Esophagus muscularis mucosa (tissue), 4 donors: ENCODE data around the gene PFKL.

Source experiments
- EP300 ChIP-seq: sonication (generic); formaldehyde crosslinking; IDR thresholded peaks from one replicate; pipeline ENCODE4 v1.6.1; 2017; ENCODE audit warnings: antibody characterized with exemption
- POLR2A ChIP-seq: fragments of 450-650 bp; IDR thresholded peaks from one replicate; pipeline ENCODE4 v1.6.1; 2017; ENCODE audit warnings: antibody characterized with exemption, moderate library complexity, mild to moderate bottlenecking, low read depth
- POLR2AphosphoS5 ChIP-seq, 2 donors: sonication (generic); formaldehyde crosslinking; IDR thresholded peaks; one replicate each; pipeline ENCODE4 v1.6.1; 2017; ENCODE audit warnings: antibody characterized with exemption in 2 of 2
- TF ChIP-seq, protein P1 (sequence below), 3 experiments: fragments of 200-600 bp in 2 of 3; fragments of 450-650 bp in 1 of 3; sonication (generic) in 2 of 3; IDR thresholded peaks; one replicate each; pipeline ENCODE4 v1.5.1; 2017 to 2019; ENCODE audit warnings: antibody characterized with exemption in 3 of 3, mild to moderate bottlenecking in 2 of 3, moderate library complexity in 1 of 3

DNA sequence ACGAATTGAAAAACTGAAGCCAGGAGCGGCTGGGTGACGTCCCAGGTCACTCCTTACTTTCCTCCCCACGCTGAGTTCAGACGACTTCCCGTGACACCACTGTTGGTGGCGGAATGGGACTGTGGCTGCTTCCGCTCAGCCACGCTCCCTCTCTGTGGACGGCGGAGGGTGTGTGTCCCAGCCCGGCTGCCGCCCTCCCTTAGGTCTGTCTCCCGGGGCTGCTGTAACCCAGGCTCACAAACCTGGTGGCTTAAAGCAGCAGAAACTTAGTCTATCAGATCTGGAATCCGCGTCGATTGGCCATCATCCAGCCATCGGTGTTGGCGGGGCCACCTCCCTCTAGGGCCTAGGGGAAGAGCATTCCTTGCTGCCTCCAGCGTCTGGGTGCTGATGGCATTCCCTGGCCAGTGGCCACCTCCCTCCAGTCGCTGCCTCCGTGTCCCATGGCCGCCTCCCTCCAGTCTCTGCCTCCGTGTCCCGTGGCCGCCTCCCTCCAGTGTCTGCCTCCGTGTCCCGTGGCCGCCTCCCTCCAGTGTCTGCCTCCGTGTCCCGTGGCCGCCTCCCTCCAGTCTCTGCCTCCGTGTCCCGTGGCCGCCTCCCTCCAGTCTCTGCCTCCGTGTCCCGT, 71.0 kb downstream of the PFKL start:
- TF ChIP-seq, protein P1, sequence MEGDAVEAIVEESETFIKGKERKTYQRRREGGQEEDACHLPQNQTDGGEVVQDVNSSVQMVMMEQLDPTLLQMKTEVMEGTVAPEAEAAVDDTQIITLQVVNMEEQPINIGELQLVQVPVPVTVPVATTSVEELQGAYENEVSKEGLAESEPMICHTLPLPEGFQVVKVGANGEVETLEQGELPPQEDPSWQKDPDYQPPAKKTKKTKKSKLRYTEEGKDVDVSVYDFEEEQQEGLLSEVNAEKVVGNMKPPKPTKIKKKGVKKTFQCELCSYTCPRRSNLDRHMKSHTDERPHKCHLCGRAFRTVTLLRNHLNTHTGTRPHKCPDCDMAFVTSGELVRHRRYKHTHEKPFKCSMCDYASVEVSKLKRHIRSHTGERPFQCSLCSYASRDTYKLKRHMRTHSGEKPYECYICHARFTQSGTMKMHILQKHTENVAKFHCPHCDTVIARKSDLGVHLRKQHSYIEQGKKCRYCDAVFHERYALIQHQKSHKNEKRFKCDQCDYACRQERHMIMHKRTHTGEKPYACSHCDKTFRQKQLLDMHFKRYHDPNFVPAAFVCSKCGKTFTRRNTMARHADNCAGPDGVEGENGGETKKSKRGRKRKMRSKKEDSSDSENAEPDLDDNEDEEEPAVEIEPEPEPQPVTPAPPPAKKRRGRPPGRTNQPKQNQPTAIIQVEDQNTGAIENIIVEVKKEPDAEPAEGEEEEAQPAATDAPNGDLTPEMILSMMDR (IDR thresholded peaks at IDR 0.05): no peak
- TF ChIP-seq POLR2AphosphoS5 (IDR thresholded peaks at IDR 0.05) (no peak), POLR2A (no peak), EP300 (no peak)
